WTC11 (cell line): ENCODE data around the gene FBXO28. TPM values are rescaled to one million over a fixed set of nuclear protein-coding genes. Genes with fewer than 3 reads are reported as not detected.
"Not testable (repeated sequence)": the region's sequence is repeated elsewhere in the genome, so short reads cannot be mapped to it uniquely, and the experiment has no call there.

Experiments used
- ATAC-seq: fragments of 200-7000 bp; cut with Tn5 transposase; 2 replicates; pipeline ENCODE4 v1.10.0; 2021; ENCODE audit warnings: mild to moderate bottlenecking, moderate library complexity
- CTCF ChIA-PET: fragments of 300-600 bp; sonication (Branson Sonifier 250); formaldehyde crosslinking; loops from one replicate; lab custom pipeline; 2021; ENCODE audit warnings: antibody characterized with exemption; lab: Charles Lee
- POLR2A ChIA-PET: fragments of 350-600 bp; sonication (Branson Sonifier 250); formaldehyde crosslinking; loops from one replicate; lab custom pipeline; 2021; ENCODE audit warnings: antibody characterized with exemption; lab: Charles Lee
- DNase-seq: peaks from one replicate; pipeline ENCODE4 v3.0.0; 2021; ENCODE audit warnings: low spot score
- H3K27ac Mint-ChIP-seq: 2 replicates; pipeline ENCODE4 v1.8.0; 2021; ENCODE audit warnings: mixed read lengths
- H3K27me3 Mint-ChIP-seq: 2 replicates; pipeline ENCODE4 v1.8.0; 2021; ENCODE audit warnings: low read depth, mild to moderate bottlenecking, moderate library complexity, mixed read lengths
- H3K36me3 Mint-ChIP-seq: 2 replicates; pipeline ENCODE4 v1.8.0; 2021; ENCODE audit warnings: mixed read lengths
- H3K4me1 Mint-ChIP-seq: 2 replicates; pipeline ENCODE4 v1.8.0; 2022; ENCODE audit warnings: mixed read lengths
- H3K4me3 Mint-ChIP-seq: 2 replicates; pipeline ENCODE4 v1.8.0; 2021; ENCODE audit warnings: mild to moderate bottlenecking, moderate library complexity, mixed read lengths
- H3K9me3 Mint-ChIP-seq: 2 replicates; pipeline ENCODE4 v1.8.0; 2021; ENCODE audit warnings: mixed read lengths
- AFF4 ChIP-seq: sonication (generic); formaldehyde crosslinking; IDR thresholded peaks from 2 replicates; pipeline ENCODE4 v1.8.1; 2023; ENCODE audit warnings: mild to moderate bottlenecking, missing genetic modification reagents, borderline replicate concordance
- ATF6 ChIP-seq: sonication (generic); formaldehyde crosslinking; IDR thresholded peaks from 2 replicates; pipeline ENCODE4 v1.8.1; 2023; ENCODE audit warnings: mild to moderate bottlenecking, missing genetic modification reagents
- E2F5 ChIP-seq: sonication (generic); formaldehyde crosslinking; IDR thresholded peaks from 2 replicates; pipeline ENCODE4 v1.8.1; 2022; ENCODE audit warnings: mild to moderate bottlenecking, moderate library complexity, missing genetic modification reagents
- GRHL2 ChIP-seq: fragments of 250-450 bp; sonication (Bioruptor Pico); IDR thresholded peaks from 2 replicates; pipeline ENCODE4 v1.8.0; 2022; ENCODE audit warnings: mild to moderate bottlenecking, moderate library complexity; ENCODE audit not compliant: insufficient replicate concordance, severe bottlenecking
- HMGXB4 ChIP-seq: sonication (generic); formaldehyde crosslinking; IDR thresholded peaks from 2 replicates; pipeline ENCODE4 v1.8.1; 2023; ENCODE audit warnings: mild to moderate bottlenecking, moderate library complexity, missing genetic modification reagents
- MAX ChIP-seq: sonication (generic); formaldehyde crosslinking; IDR thresholded peaks from 2 replicates; pipeline ENCODE4 v1.8.0; 2022; ENCODE audit warnings: mild to moderate bottlenecking, missing genetic modification reagents
- MYBL2 ChIP-seq: sonication (generic); formaldehyde crosslinking; IDR thresholded peaks from 2 replicates; pipeline ENCODE4 v1.8.1; 2023; ENCODE audit warnings: mild to moderate bottlenecking, moderate library complexity, missing genetic modification reagents
- NFE2L1 ChIP-seq: sonication (generic); formaldehyde crosslinking; IDR thresholded peaks from 2 replicates; pipeline ENCODE4 v1.8.1; 2023; ENCODE audit warnings: missing genetic modification reagents
- NR1H2 ChIP-seq: sonication (generic); formaldehyde crosslinking; IDR thresholded peaks from 2 replicates; pipeline ENCODE4 v1.9.0; 2021; ENCODE audit warnings: mild to moderate bottlenecking, moderate library complexity, missing genetic modification reagents
- NR2C2 ChIP-seq: sonication (generic); formaldehyde crosslinking; IDR thresholded peaks from 2 replicates; pipeline ENCODE4 v1.8.0; 2022; ENCODE audit warnings: mild to moderate bottlenecking, missing genetic modification reagents
- TEAD4 ChIP-seq: sonication (generic); formaldehyde crosslinking; IDR thresholded peaks from 2 replicates; pipeline ENCODE4 v1.8.0; 2022; ENCODE audit warnings: mild to moderate bottlenecking, missing genetic modification reagents
- TP53 ChIP-seq: sonication (generic); formaldehyde crosslinking; IDR thresholded peaks from 2 replicates; pipeline ENCODE4 v1.8.1; 2023; ENCODE audit warnings: mild to moderate bottlenecking, missing genetic modification reagents
- ZNF121 ChIP-seq: sonication (generic); formaldehyde crosslinking; IDR thresholded peaks from 2 replicates; pipeline ENCODE4 v1.8.0; 2023; ENCODE audit warnings: missing genetic modification reagents
- ZNF232 ChIP-seq: sonication (generic); formaldehyde crosslinking; IDR thresholded peaks from 2 replicates; pipeline ENCODE4 v1.8.0; 2022; ENCODE audit warnings: mild to moderate bottlenecking, missing genetic modification reagents
- ZNF263 ChIP-seq: sonication (generic); formaldehyde crosslinking; IDR thresholded peaks from 2 replicates; pipeline ENCODE4 v1.8.1; 2022; ENCODE audit warnings: low read depth, mild to moderate bottlenecking, moderate library complexity, missing genetic modification reagents
- ZNF423 ChIP-seq: fragments of 250-450 bp; sonication (Bioruptor Pico); IDR thresholded peaks from 2 replicates; pipeline ENCODE4 v2.1.2; 2022; ENCODE audit warnings: mild to moderate bottlenecking, moderate library complexity
- ZNF425 ChIP-seq: fragments of 250-450 bp; sonication (Bioruptor Pico); conservative IDR thresholded peaks from 2 replicates; pipeline ENCODE4 v1.9.0; 2021; ENCODE audit warnings: mild to moderate bottlenecking
- total RNA-seq: library from RNA; stranded (reverse); gene quantifications from 3 replicates; pipeline ENCODE4 v1.2.3, GENCODE V29; 2021

FBXO28 gene
- total RNA-seq, 1 experiment from 2014 or later: 36.8 TPM

- Mint-ChIP-seq H3K27ac (no peak overlapping the region), H3K9me3 (peaks cover 18% of the 10 kb centered on the region), H3K27me3 (no peaks in the 10 kb centered on the region; the same call in 1 of the 2 replicates), H3K4me1 (no peaks in the 10 kb centered on the region), H3K4me3 (no peak overlapping the region), H3K36me3 (no peaks in the 10 kb centered on the region)
- POLR2A ChIA-PET: no interaction called here
- DNase-seq (no peak), ATAC-seq (no peak)
- CTCF ChIA-PET: no interaction called here
- TF ChIP-seq TEAD4 (CRISPR knock-in tag) (no peak), ATF6 (CRISPR knock-in tag) (no peak), ZNF263 (CRISPR knock-in tag) (no peak), MAX (no peak), MYBL2 (CRISPR knock-in tag) (no peak), ZNF423 (no peak), GRHL2 (CRISPR knock-in tag) (no peak), ZNF121 (CRISPR knock-in tag) (no peak), NFE2L1 (CRISPR knock-in tag) (no peak), HMGXB4 (CRISPR knock-in tag) (no peak), AFF4 (no peak), TP53 (CRISPR knock-in tag) (no peak), E2F5 (CRISPR knock-in tag) (no peak), ZNF232 (CRISPR knock-in tag) (no peak), NR2C2 (CRISPR knock-in tag) (no peak), ZNF425 (no peak), NR1H2 (no peak)
Measured at GRCh38 chr1:224076407-224076806, 37.5 kb upstream of the FBXO28 start.

GRCh38 chr1:224079644-224080043 is 34.3 kb upstream of the FBXO28 start:
- H3K27me3 Mint-ChIP-seq, H3K27ac Mint-ChIP-seq, CTCF ChIA-PET, DNase-seq, H3K9me3 Mint-ChIP-seq, H3K36me3 Mint-ChIP-seq, POLR2A ChIA-PET, H3K4me3 Mint-ChIP-seq, ATAC-seq: not testable (repeated sequence)
- H3K4me1 Mint-ChIP-seq: peaks cover 13% of the 10 kb centered on the region
